Renal cortex interstitium (tissue), 11 donors: ENCODE measurements around the gene DIAPH3. TPM values are rescaled to one million over a fixed set of nuclear protein-coding genes. Genes with fewer than 3 reads are reported as not detected.
"Not testable (repeated sequence)": the region's sequence is repeated elsewhere in the genome, so short reads cannot be mapped to it uniquely, and the experiment has no call there.

Experiments
- DNase-seq, 11 donors: peaks; one replicate each; pipeline ENCODE4 v3.0.0-alpha.2; 2013; ENCODE audit warnings: low read depth in 9 of 11, low spot score in 4 of 11; ENCODE audit errors: extremely low read depth in 1 of 11
- polyA plus RNA-seq, 3 donors: library from polyadenylated mRNA; unstranded; fragments of 120-200 nt; gene quantifications; one replicate each; pipeline ENCODE4 v1.2.1, GENCODE V29; 2013; ENCODE audit not compliant: insufficient read length in 3 of 3

Gene DIAPH3
- polyA plus RNA-seq, 3 donors, result 10.7 to 14.3 (median 14.3) TPM

- no peak for DNase-seq
Observed at GRCh38 chr13:60111691-60112090, 52.0 kb downstream of the DIAPH3 start.

GRCh38 chr13:60109285-60109684, 54.4 kb downstream of the DIAPH3 start:
- no peak for DNase-seq

GRCh38 chr13:60108589-60108988, 55.1 kb downstream of the DIAPH3 start:
- DNase-seq, result no peak

GRCh38 chr13:60099631-60100420, 63.9 kb downstream of the DIAPH3 start:
- no peak for DNase-seq

- DNase-seq, result no peak
Observed at GRCh38 chr13:60095300-60095699, 68.4 kb downstream of the DIAPH3 start.

- DNase-seq, result no peak
Observed at GRCh38 chr13:60094385-60095088, 69.2 kb downstream of the DIAPH3 start.

GRCh38 chr13:60093425-60094019, 70.2 kb downstream of the DIAPH3 start:
- no peak for DNase-seq

- DNase-seq, result no peak
Observed at GRCh38 chr13:60091573-60091972, 72.2 kb downstream of the DIAPH3 start.

- no peak for DNase-seq
Observed at GRCh38 chr13:60090574-60090973, 73.2 kb downstream of the DIAPH3 start.

- not testable (repeated sequence) for DNase-seq
Observed at GRCh38 chr13:60083780-60084179, 79.9 kb downstream of the DIAPH3 start.

GRCh38 chr13:60080850-60081249, 82.9 kb downstream of the DIAPH3 start:
- no peak for DNase-seq

GRCh38 chr13:60078226-60078625, 85.5 kb downstream of the DIAPH3 start:
- DNase-seq, result no peak

- DNase-seq, result no peak
Observed at GRCh38 chr13:60075850-60076249, 87.9 kb downstream of the DIAPH3 start.

- DNase-seq, result no peak
Observed at GRCh38 chr13:60074397-60074796, 89.3 kb downstream of the DIAPH3 start.

GRCh38 chr13:60066226-60066625, 97.5 kb downstream of the DIAPH3 start:
- DNase-seq, result no peak

GRCh38 chr13:60062502-60062901, 101.2 kb downstream of the DIAPH3 start:
- no peak for DNase-seq

- DNase-seq, result no peak
Observed at GRCh38 chr13:60061737-60062136, 102.0 kb downstream of the DIAPH3 start.

- no peak for DNase-seq
Observed at GRCh38 chr13:60051754-60052285, 111.9 kb downstream of the DIAPH3 start.

- not testable (repeated sequence) for DNase-seq
Observed at GRCh38 chr13:60048353-60048752, 115.4 kb downstream of the DIAPH3 start.

- DNase-seq, result no peak
Observed at GRCh38 chr13:60047918-60048317, 115.8 kb downstream of the DIAPH3 start.
